HL-60 (cell line): ENCODE measurements around the gene CYP2R1.

Source experiments
- DNase-seq, 2 experiments: peaks; one replicate each; pipeline ENCODE4 v3.0.0-alpha.2; 2010 to 2020; ENCODE audit warnings: low read depth in 1 of 2, low spot score in 1 of 2
- H3K27ac ChIP-seq: fragments of 250-450 bp; sonication (Bioruptor Pico); replicated peaks from 2 replicates; pipeline ENCODE4 v1.5.1; 2020; ENCODE audit warnings: mild to moderate bottlenecking, moderate library complexity
- H3K27me3 ChIP-seq: fragments of 250-450 bp; sonication (Bioruptor Pico); 2 replicates; pipeline ENCODE4 v1.5.1; 2021; ENCODE audit warnings: mild to moderate bottlenecking, moderate library complexity; ENCODE audit not compliant: insufficient read depth, poor library complexity, severe bottlenecking
- H3K4me3 ChIP-seq: replicated peaks from 2 replicates; pipeline ENCODE4 v1.5.1; 2011; ENCODE audit warnings: mild to moderate bottlenecking, control low read depth, low read length; ENCODE audit not compliant: insufficient read depth
- CTCF ChIP-seq: IDR thresholded peaks from one replicate; pipeline ENCODE4 v1.5.1; 2011; ENCODE audit warnings: low read length, control low read depth, inconsistent platforms; ENCODE audit not compliant: insufficient read depth
- GABPA ChIP-seq: IDR thresholded peaks from 2 replicates; pipeline ENCODE4 v1.6.1; 2012; ENCODE audit warnings: low read depth
- POLR2AphosphoS5 ChIP-seq: IDR thresholded peaks from 2 replicates; pipeline ENCODE4 v1.6.1; 2012; ENCODE audit warnings: low read depth
- REST ChIP-seq: IDR thresholded peaks from 2 replicates; pipeline ENCODE4 v1.6.1; 2012; ENCODE audit warnings: low read depth; ENCODE audit not compliant: insufficient replicate concordance
- SPI1 ChIP-seq: IDR thresholded peaks from 2 replicates; pipeline ENCODE4 v1.6.1; 2012; ENCODE audit warnings: low read depth, mild to moderate bottlenecking, borderline replicate concordance

The CYP2R1 gene

GRCh38 chr11:14932447-14932846, 40.4 kb upstream of the CYP2R1 start:
- no peak overlapping the region for H3K4me3 ChIP-seq
- no peak overlapping the region for H3K27ac ChIP-seq
- TF ChIP-seq REST (no peak), CTCF (no peak), POLR2AphosphoS5 (no peak), SPI1 (no peak), GABPA (no peak)
- DNase-seq: no peak
- H3K27me3 ChIP-seq: no peaks in the 10 kb centered on the region

GRCh38 chr11:14930369-14930768, 38.3 kb upstream of the CYP2R1 start:
- TF ChIP-seq SPI1 (no peak), GABPA (no peak), POLR2AphosphoS5 (no peak), REST (no peak), CTCF (no peak)
- Histone ChIP-seq H3K27ac (no peak overlapping the region), H3K27me3 (no peaks in the 10 kb centered on the region), H3K4me3 (no peak overlapping the region)
- DNase-seq: no peak

- H3K4me3 ChIP-seq: no peak overlapping the region
- no peaks in the 10 kb centered on the region for H3K27me3 ChIP-seq
- no peak overlapping the region for H3K27ac ChIP-seq
- TF ChIP-seq POLR2AphosphoS5: no peak
- no peak for TF ChIP-seq REST
- no peak for TF ChIP-seq GABPA
- TF ChIP-seq CTCF: no peak
- TF ChIP-seq SPI1: no peak
- DNase-seq: no peak
Observed at GRCh38 chr11:14927146-14927545, 35.1 kb upstream of the CYP2R1 start.
